H9 (cell line): ENCODE results near the gene RFWD3. TPM values are rescaled to one million over a fixed set of nuclear protein-coding genes. Genes with fewer than 3 reads are reported as not detected.

Source experiments
- DNase-seq: peaks from one replicate; pipeline ENCODE4 v3.0.0-alpha.2; 2017
- H2AFZ ChIP-seq: one replicate; pipeline ENCODE4 v1.6.1; 2013; ENCODE audit warnings: mild to moderate bottlenecking, low read length, control low read depth, moderate library complexity
- H2AK5ac ChIP-seq: 2 replicates; pipeline ENCODE4 v1.6.1; 2013; ENCODE audit warnings: low read length, control low read depth, mixed read lengths; ENCODE audit not compliant: insufficient read length
- H2BK120ac ChIP-seq: one replicate; pipeline ENCODE4 v1.6.1; 2013; ENCODE audit warnings: low read depth, mild to moderate bottlenecking, low read length, control low read depth, inconsistent platforms; ENCODE audit not compliant: poor library complexity, severe bottlenecking
- H2BK12ac ChIP-seq: 2 replicates; pipeline ENCODE4 v1.6.1; 2013; ENCODE audit warnings: low read length, control low read depth, mixed read lengths, low read depth; ENCODE audit not compliant: insufficient read length
- H2BK15ac ChIP-seq: 2 replicates; pipeline ENCODE4 v1.6.1; 2013; ENCODE audit warnings: low read depth, low read length, control low read depth
- H2BK20ac ChIP-seq: one replicate; pipeline ENCODE4 v1.6.1; 2013; ENCODE audit warnings: low read depth, mild to moderate bottlenecking, low read length, control low read depth, inconsistent platforms; ENCODE audit not compliant: poor library complexity, severe bottlenecking
- H2BK5ac ChIP-seq: 2 replicates; pipeline ENCODE4 v1.6.1; 2013; ENCODE audit warnings: low read length, control low read depth, mixed read lengths; ENCODE audit not compliant: insufficient read length
- H3K14ac ChIP-seq: 2 replicates; pipeline ENCODE4 v1.6.1; 2013; ENCODE audit warnings: low read length, control low read depth; ENCODE audit not compliant: insufficient read depth
- H3K18ac ChIP-seq: 2 replicates; pipeline ENCODE4 v1.6.1; 2013; ENCODE audit warnings: low read depth, mild to moderate bottlenecking, mixed read lengths, low read length, control low read depth; ENCODE audit not compliant: insufficient read length
- H3K23ac ChIP-seq: 2 replicates; pipeline ENCODE4 v1.6.1; 2013; ENCODE audit warnings: low read length, control low read depth, mixed read lengths, low read depth; ENCODE audit not compliant: insufficient read length
- H3K23me2 ChIP-seq: 2 replicates; pipeline ENCODE4 v1.6.1; 2013; ENCODE audit warnings: low read depth, mild to moderate bottlenecking, mixed read lengths, low read length, control low read depth; ENCODE audit not compliant: insufficient read length, poor library complexity, severe bottlenecking
- H3K27ac ChIP-seq: 2 replicates; pipeline ENCODE4 v1.5.1; 2013; ENCODE audit warnings: low read length, control low read depth, mixed read lengths, low read depth; ENCODE audit not compliant: insufficient read length
- H3K27me3 ChIP-seq: 2 replicates; pipeline ENCODE4 v1.6.1; 2013; ENCODE audit warnings: low read length, control low read depth, inconsistent platforms; ENCODE audit not compliant: insufficient read depth
- H3K4ac ChIP-seq: 2 replicates; pipeline ENCODE4 v1.6.1; 2013; ENCODE audit warnings: low read depth, mild to moderate bottlenecking, control low read depth, inconsistent platforms, low read length, moderate library complexity
- H3K4me1 ChIP-seq: 2 replicates; pipeline ENCODE4 v1.6.1; 2013; ENCODE audit warnings: low read length, control low read depth, inconsistent platforms; ENCODE audit not compliant: insufficient read depth
- H3K4me2 ChIP-seq: 2 replicates; pipeline ENCODE4 v1.6.1; 2013; ENCODE audit warnings: low read length, control low read depth, mixed read lengths; ENCODE audit not compliant: insufficient read length, insufficient read depth
- H3K56ac ChIP-seq: 2 replicates; pipeline ENCODE4 v1.6.1; 2013; ENCODE audit warnings: low read depth, mild to moderate bottlenecking, mixed read lengths, low read length, control low read depth; ENCODE audit not compliant: insufficient read length
- H3K79me1 ChIP-seq: 2 replicates; pipeline ENCODE4 v1.6.1; 2013; ENCODE audit warnings: low read depth, mild to moderate bottlenecking, moderate library complexity, low read length, control low read depth, inconsistent platforms; ENCODE audit not compliant: insufficient read depth, poor library complexity, severe bottlenecking
- H3K79me2 ChIP-seq: 2 replicates; pipeline ENCODE4 v1.6.1; 2013; ENCODE audit warnings: low read length, control low read depth, inconsistent platforms; ENCODE audit not compliant: insufficient read depth
- H3K9ac ChIP-seq: 2 replicates; pipeline ENCODE4 v1.6.1; 2013; ENCODE audit warnings: low read length, control low read depth, mixed read lengths; ENCODE audit not compliant: insufficient read length; ENCODE audit errors: extremely low read depth
- H3K9me3 ChIP-seq: one replicate; pipeline ENCODE4 v1.6.1; 2013; ENCODE audit warnings: low read depth, low read length, inconsistent platforms; ENCODE audit not compliant: control insufficient read depth
- H3T11ph ChIP-seq: one replicate; pipeline ENCODE4 v1.6.1; 2013; ENCODE audit warnings: mild to moderate bottlenecking, low read length, control low read depth, inconsistent platforms
- H4K20me1 ChIP-seq: one replicate; pipeline ENCODE4 v1.6.1; 2013; ENCODE audit not compliant: control insufficient read depth, insufficient read length, insufficient read depth
- H4K5ac ChIP-seq: 2 replicates; pipeline ENCODE4 v1.6.1; 2013; ENCODE audit warnings: low read depth, mild to moderate bottlenecking, mixed read lengths, low read length, control low read depth; ENCODE audit not compliant: insufficient read length
- H4K8ac ChIP-seq: replicated peaks from 2 replicates; pipeline ENCODE4 v1.6.1; 2013; ENCODE audit warnings: low read length, control low read depth, mixed read lengths, low read depth; ENCODE audit not compliant: insufficient read length
- H4K91ac ChIP-seq: 2 replicates; pipeline ENCODE4 v1.6.1; 2013; ENCODE audit warnings: low read depth, mild to moderate bottlenecking, moderate library complexity, mixed read lengths, low read length, control low read depth; ENCODE audit not compliant: insufficient read length
- H3K27ac Mint-ChIP-seq, 3 experiments: 2 replicates in 2 of 3; 3 replicates in 1 of 3; pipeline ENCODE4 v1.8.0; 2020 to 2021; ENCODE audit warnings: mixed read lengths in 3 of 3, mild to moderate bottlenecking in 1 of 3, moderate library complexity in 1 of 3
- H3K27me3 Mint-ChIP-seq: 2 replicates; pipeline ENCODE4 v1.8.0; 2021; ENCODE audit warnings: low read depth, mild to moderate bottlenecking, moderate library complexity, mixed read lengths
- H3K36me3 Mint-ChIP-seq, 3 experiments: 2 replicates in 2 of 3; 3 replicates in 1 of 3; pipeline ENCODE4 v1.8.0; 2020 to 2021; ENCODE audit warnings: low read depth in 3 of 3, mixed read lengths in 3 of 3; ENCODE audit not compliant: insufficient read depth in 1 of 3
- H3K4me1 Mint-ChIP-seq, 2 experiments: 2 replicates each; pipeline ENCODE4 v1.8.0; 2020; ENCODE audit warnings: mixed read lengths in 2 of 2
- H3K4me3 Mint-ChIP-seq, 2 experiments: 2 replicates in 1 of 2; 3 replicates in 1 of 2; pipeline ENCODE4 v1.8.0; 2020 to 2021; ENCODE audit warnings: mild to moderate bottlenecking in 2 of 2, mixed read lengths in 2 of 2, moderate library complexity in 1 of 2
- H3K9me3 Mint-ChIP-seq, 2 experiments: 2 replicates in 1 of 2; 3 replicates in 1 of 2; pipeline ENCODE4 v1.8.0; 2020; ENCODE audit warnings: mild to moderate bottlenecking in 2 of 2, mixed read lengths in 2 of 2, moderate library complexity in 1 of 2
- CTCF ChIP-seq: fragments of 200-600 bp; sonication (generic); conservative IDR thresholded peaks from 3 replicates; pipeline ENCODE4 v1.8.0; 2021; ENCODE audit warnings: antibody characterized with exemption, mild to moderate bottlenecking
- WGBS: extraction: QIAGEN DNeasy Blood & Tissue Kit; methylation state at CpG from one replicate; pipeline ENCODE4 v1.1.7; 2013; ENCODE audit warnings: missing lambda C conversion rate, low lambda C conversion rate, mixed read lengths; ENCODE audit not compliant: insufficient read length; ENCODE audit errors: extremely low coverage; 5-methylcytosine and 5-hydroxymethylcytosine counted together
- total RNA-seq: library from RNA; stranded (reverse); gene quantifications from 2 replicates; pipeline ENCODE4 v1.2.1, GENCODE V29; 2021

RFWD3 gene
- total RNA-seq, 1 experiment from 2014 or later = 114 TPM

GRCh38 chr16:74585846-74586443, 80.7 kb downstream of the RFWD3 start:
- Histone ChIP-seq H2BK120ac (no peak overlapping the region), H3K4ac (no peak overlapping the region), H3T11ph (no peak overlapping the region), H3K23me2 (no peaks in the 10 kb centered on the region), H3K27ac (no peak overlapping the region), H3K9ac (no peak overlapping the region), H2AFZ (no peak overlapping the region), H3K79me1 (peaks cover 13% of the 10 kb centered on the region), H3K56ac (no peak overlapping the region), H4K5ac (no peak overlapping the region), H3K27me3 (no peaks in the 10 kb centered on the region), H3K4me2 (no peak overlapping the region), H2BK5ac (no peak overlapping the region), H2BK20ac (no peak overlapping the region), H2AK5ac (no peak overlapping the region), H3K79me2 (peaks cover 15% of the 10 kb centered on the region; the same call in 1 of the 2 replicates), H3K23ac (no peak overlapping the region), H2BK15ac (no peak overlapping the region), H4K91ac (no peak overlapping the region), H3K9me3 (no peaks in the 10 kb centered on the region), H4K20me1 (peaks cover 2% of the 10 kb centered on the region), H3K14ac (no peak overlapping the region), H4K8ac (no peak overlapping the region), H3K4me1 (no peaks in the 10 kb centered on the region), H3K18ac (no peak overlapping the region), H2BK12ac (no peak overlapping the region)
- WGBS = no CpG with 5 or more reads among the region's 6 CpGs
- no peak for DNase-seq
- H3K4me1 Mint-ChIP-seq = peaks cover 5 to 7% of the 10 kb centered on the region in 2 experiments
- no peak for TF ChIP-seq CTCF
- H3K9me3 Mint-ChIP-seq = no peaks in the 10 kb centered on the region
- H3K27me3 Mint-ChIP-seq = no peaks in the 10 kb centered on the region
- no peak overlapping the region; a peak in 1 of 7 replicates for H3K27ac Mint-ChIP-seq
- peaks cover 0 to 6% (median 5%) of the 10 kb centered on the region in 3 experiments; a peak in 3 of 7 replicates for H3K36me3 Mint-ChIP-seq
- H3K4me3 Mint-ChIP-seq = no peak overlapping the region
